Loucy (cell line): ENCODE data around the gene TEPSIN.

Experiments used
- EZH2phosphoT487 ChIP-seq: fragments of 200-600 bp; IDR thresholded peaks from 2 replicates; pipeline ENCODE4 v1.6.1; 2018; ENCODE audit warnings: antibody characterized with exemption, mild to moderate bottlenecking, moderate library complexity, borderline replicate concordance
- TF ChIP-seq, protein P1 (sequence below): fragments of 200-600 bp; sonication (generic); conservative IDR thresholded peaks from 2 replicates; pipeline ENCODE4 v1.5.1; 2014; ENCODE audit warnings: mild to moderate bottlenecking, antibody characterized with exemption, low read length

DNA sequence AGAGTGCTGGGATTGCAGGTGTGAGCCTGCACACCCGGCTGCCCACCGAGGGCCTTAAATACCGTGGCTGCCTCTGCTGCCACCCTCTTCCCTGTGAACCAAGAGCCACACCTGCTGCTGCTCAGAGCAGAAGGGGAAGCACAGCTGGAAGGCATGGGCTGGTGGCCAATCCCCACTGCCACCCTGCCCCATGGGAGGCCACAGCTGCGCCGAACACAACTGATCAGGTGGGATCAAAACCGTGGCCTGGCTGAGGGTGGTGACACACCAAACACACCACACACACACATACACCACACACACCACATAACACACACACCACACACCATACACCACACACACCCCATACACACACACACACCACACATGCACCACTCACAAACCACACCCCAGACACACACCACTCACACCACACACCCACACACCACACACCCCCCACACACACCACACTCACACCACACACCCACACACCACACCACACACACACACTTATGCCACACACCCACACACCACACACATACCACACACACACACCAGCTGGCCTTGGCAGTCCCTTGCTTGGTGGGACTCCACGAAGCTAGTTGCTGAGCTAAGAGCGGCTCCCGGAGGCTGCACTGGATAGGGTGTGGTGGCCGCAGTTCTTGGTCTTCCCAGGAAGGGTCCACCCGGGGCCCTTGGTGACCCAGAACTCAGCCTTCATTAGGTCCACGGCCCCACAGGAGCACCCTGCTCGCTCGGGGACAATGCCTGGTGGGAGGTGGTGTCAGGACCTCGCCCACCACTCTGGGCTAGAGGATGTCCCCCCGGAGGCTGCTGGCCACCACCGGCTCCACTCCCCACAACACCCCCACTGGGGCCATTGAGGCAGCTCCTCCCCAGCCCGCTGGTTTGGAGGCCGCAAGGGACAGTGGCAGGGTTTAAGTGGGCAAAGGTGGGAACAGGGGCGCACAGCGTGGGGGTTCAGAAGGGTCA is 31.0 kb downstream of the TEPSIN start:
- TF ChIP-seq, protein P1, sequence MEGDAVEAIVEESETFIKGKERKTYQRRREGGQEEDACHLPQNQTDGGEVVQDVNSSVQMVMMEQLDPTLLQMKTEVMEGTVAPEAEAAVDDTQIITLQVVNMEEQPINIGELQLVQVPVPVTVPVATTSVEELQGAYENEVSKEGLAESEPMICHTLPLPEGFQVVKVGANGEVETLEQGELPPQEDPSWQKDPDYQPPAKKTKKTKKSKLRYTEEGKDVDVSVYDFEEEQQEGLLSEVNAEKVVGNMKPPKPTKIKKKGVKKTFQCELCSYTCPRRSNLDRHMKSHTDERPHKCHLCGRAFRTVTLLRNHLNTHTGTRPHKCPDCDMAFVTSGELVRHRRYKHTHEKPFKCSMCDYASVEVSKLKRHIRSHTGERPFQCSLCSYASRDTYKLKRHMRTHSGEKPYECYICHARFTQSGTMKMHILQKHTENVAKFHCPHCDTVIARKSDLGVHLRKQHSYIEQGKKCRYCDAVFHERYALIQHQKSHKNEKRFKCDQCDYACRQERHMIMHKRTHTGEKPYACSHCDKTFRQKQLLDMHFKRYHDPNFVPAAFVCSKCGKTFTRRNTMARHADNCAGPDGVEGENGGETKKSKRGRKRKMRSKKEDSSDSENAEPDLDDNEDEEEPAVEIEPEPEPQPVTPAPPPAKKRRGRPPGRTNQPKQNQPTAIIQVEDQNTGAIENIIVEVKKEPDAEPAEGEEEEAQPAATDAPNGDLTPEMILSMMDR = no peak
- no peak for TF ChIP-seq EZH2phosphoT487
